Panc1 (cell line): Measurements from ENCODE around the gene S1PR2. TPM values are rescaled to one million over a fixed set of nuclear protein-coding genes. Genes with fewer than 3 reads are reported as not detected.
A peak's percentile ranks its signal among the peaks of the same experiment; 100 is the strongest.

Experiments used
- ATAC-seq: fragments of 200-7000 bp; cut with Tn5 transposase; 2 replicates; pipeline ENCODE4 v1.9.1; 2020; ENCODE audit warnings: mild to moderate bottlenecking, moderate library complexity
- BruUV-seq: library from RNA; stranded (reverse); fragments of 400-500 nt; replicated peaks from 2 replicates; lab custom pipeline; 2021; lab: Mats Ljungman, UMichigan
- CTCF ChIA-PET: fragments of 300-600 bp; sonication (Branson Sonifier 250); formaldehyde crosslinking; loops from one replicate; lab custom pipeline; 2022; ENCODE audit warnings: antibody characterized with exemption; lab: Charles Lee
- POLR2A ChIA-PET: fragments of 300-600 bp; sonication (Branson Sonifier 250); formaldehyde crosslinking; loops from one replicate; lab custom pipeline; 2022; ENCODE audit warnings: antibody characterized with exemption; lab: Charles Lee
- DNase-seq: peaks from one replicate; pipeline ENCODE4 v3.0.0-alpha.2; 2010; ENCODE audit warnings: low read depth, low spot score
- H3K27ac ChIP-seq: 2 replicates; pipeline ENCODE4 v1.5.1; 2011; ENCODE audit warnings: mild to moderate bottlenecking, low read length, inconsistent platforms
- H3K27me3 ChIP-seq: fragments of 200-500 bp; sonication (Bioruptor generic); 2 replicates; pipeline ENCODE4 v1.6.0; 2014; ENCODE audit warnings: low read length, inconsistent platforms; ENCODE audit not compliant: control insufficient read depth, insufficient read depth
- H3K36me3 ChIP-seq: fragments of 200-500 bp; sonication (Bioruptor generic); 2 replicates; pipeline ENCODE4 v1.5.1; 2014; ENCODE audit warnings: inconsistent platforms, mild to moderate bottlenecking, low read length, moderate library complexity; ENCODE audit not compliant: control insufficient read depth, insufficient read depth
- H3K4me1 ChIP-seq: 2 replicates; pipeline ENCODE4 v1.5.1; 2011; ENCODE audit warnings: inconsistent platforms, mild to moderate bottlenecking, low read length, moderate library complexity; ENCODE audit not compliant: control insufficient read depth, insufficient read depth
- H3K4me3 ChIP-seq, 2 experiments: 2 replicates each; pipeline ENCODE4 v1.5.1; 2011 to 2012; ENCODE audit warnings: low read depth in 2 of 2, low read length in 2 of 2, mild to moderate bottlenecking in 2 of 2, inconsistent platforms in 1 of 2, moderate library complexity in 1 of 2
- H3K9me3 ChIP-seq: fragments of 200-500 bp; sonication (Bioruptor generic); 2 replicates; pipeline ENCODE4 v1.5.1; 2014; ENCODE audit warnings: low read depth, mild to moderate bottlenecking, inconsistent platforms, low read length, moderate library complexity; ENCODE audit not compliant: control insufficient read depth, insufficient read depth
- POLR2AphosphoS5 ChIP-seq: IDR thresholded peaks from 2 replicates; pipeline ENCODE4 v1.6.1; 2012; ENCODE audit warnings: mild to moderate bottlenecking, low read depth, low read length, moderate library complexity
- REST ChIP-seq, 2 experiments: IDR thresholded peaks; 2 replicates each; pipeline ENCODE4 v1.6.1; 2011 to 2012; ENCODE audit warnings: low read depth in 2 of 2, control low read depth in 1 of 2, low read length in 1 of 2, mild to moderate bottlenecking in 1 of 2, moderate library complexity in 1 of 2; ENCODE audit not compliant: insufficient read depth in 1 of 2
- SIN3A ChIP-seq: IDR thresholded peaks from 2 replicates; pipeline ENCODE4 v1.6.1; 2012; ENCODE audit warnings: low read depth, mild to moderate bottlenecking, low read length, moderate library complexity, borderline replicate concordance; ENCODE audit not compliant: insufficient read depth
- TCF7L2 ChIP-seq: IDR thresholded peaks from 2 replicates; pipeline ENCODE4 v1.6.1; 2011; ENCODE audit warnings: mild to moderate bottlenecking, low read depth, low read length, inconsistent platforms
- in situ Hi-C: cut with HindIII; loops from 2 replicates; pipeline ENCODE4 v1.10.0; 2016; ENCODE audit warnings: low sequenced_read_pairs, low pct_unique_long_range_greater_than_20kb
- intact Hi-C: fragments of 100-400 bp; cut with micrococcal nuclease; formaldehyde crosslinking; loops from one replicate; pipeline ENCODE4 v1.10.0; 2022; ENCODE audit not compliant: unreplicated experiment
- total RNA-seq: library from RNA; stranded (reverse); gene quantifications from one replicate; pipeline ENCODE4 v1.2.1, GENCODE V29; 2021; ENCODE audit not compliant: unreplicated experiment
- TF ChIP-seq, protein P1 (sequence below): fragments of 450-650 bp; IDR thresholded peaks from 2 replicates; pipeline ENCODE4 v1.5.1; 2017; ENCODE audit warnings: mild to moderate bottlenecking

S1PR2 gene
- total RNA-seq, 1 experiment from 2014 or later: 2.9 TPM

DNA sequence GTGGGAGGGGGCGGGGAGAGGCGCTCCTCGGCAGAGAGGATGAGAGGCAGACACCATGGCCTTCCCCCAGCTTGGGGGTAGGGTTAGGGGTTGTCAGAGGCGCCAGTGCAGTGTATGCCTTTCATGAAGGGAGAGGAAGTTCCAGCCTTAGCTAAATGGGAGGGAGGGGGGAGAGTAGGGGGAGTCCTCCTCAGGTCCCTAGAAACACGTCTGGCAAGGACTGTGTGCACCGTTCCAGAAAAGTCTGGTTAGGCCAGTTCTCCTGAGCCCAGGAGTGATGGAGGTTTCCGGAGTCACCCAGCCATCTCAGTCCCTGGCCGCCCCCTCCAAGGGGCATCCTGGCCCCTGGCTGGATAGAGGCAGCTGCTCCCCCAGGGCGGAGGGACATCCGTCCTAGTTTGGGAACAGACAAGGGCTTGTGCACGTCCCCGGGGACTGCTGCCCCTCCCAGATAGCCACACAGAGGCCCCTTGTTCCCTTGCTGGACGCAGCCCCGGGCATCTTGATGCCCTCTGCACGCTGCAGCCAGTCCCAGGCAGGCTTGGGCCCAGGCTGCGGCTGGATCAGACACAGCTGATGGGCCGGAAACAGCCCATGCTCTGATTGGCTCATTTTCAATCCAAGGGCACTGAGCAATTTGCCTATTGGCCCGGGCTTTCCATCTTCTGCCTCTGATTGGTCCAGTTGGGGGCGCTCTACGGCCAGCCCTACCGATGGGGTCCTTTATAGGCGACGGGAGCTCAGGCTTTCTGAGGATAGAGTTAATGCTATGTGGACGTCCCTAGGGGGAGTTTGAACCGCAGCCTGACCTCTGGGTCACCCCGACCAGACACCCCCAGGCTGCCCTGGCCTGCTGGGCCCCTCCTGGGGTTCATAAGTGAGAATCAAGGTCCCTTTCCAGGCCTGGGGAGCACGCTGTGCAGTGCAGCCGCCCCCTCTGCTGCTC, 3.8 kb downstream of the S1PR2 start:
- Histone ChIP-seq H3K36me3 (no peaks in the 10 kb centered on the region), H3K27me3 (no peaks in the 10 kb centered on the region), H3K9me3 (no peaks in the 10 kb centered on the region), H3K4me1 (no peaks in the 10 kb centered on the region), H3K4me3 (no peak overlapping the region), H3K27ac (no peak overlapping the region)
- DNase-seq: no peak
- ChIA-PET POLR2A (no interaction called here), CTCF (interaction anchor here (0.6 kb wide), 1 partner anchor 53 kb away, joined by 5 read pairs; no protein-coding TSS in a partner anchor)
- TF ChIP-seq TCF7L2: no peak
- TF ChIP-seq REST (IDR thresholded peaks at IDR 0.05; ENCODE audit: insufficient read depth in 1 of 2, low read depth in 2 of 2, low read length in 1 of 2): no peak
- no peak for TF ChIP-seq SIN3A
- TF ChIP-seq, protein P1, sequence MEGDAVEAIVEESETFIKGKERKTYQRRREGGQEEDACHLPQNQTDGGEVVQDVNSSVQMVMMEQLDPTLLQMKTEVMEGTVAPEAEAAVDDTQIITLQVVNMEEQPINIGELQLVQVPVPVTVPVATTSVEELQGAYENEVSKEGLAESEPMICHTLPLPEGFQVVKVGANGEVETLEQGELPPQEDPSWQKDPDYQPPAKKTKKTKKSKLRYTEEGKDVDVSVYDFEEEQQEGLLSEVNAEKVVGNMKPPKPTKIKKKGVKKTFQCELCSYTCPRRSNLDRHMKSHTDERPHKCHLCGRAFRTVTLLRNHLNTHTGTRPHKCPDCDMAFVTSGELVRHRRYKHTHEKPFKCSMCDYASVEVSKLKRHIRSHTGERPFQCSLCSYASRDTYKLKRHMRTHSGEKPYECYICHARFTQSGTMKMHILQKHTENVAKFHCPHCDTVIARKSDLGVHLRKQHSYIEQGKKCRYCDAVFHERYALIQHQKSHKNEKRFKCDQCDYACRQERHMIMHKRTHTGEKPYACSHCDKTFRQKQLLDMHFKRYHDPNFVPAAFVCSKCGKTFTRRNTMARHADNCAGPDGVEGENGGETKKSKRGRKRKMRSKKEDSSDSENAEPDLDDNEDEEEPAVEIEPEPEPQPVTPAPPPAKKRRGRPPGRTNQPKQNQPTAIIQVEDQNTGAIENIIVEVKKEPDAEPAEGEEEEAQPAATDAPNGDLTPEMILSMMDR: peak; percentile 38
- in situ Hi-C loops: no loop called here
- no TSS peak for BruUV-seq
- ATAC-seq: no peak
- intact Hi-C loops: no loop called here

DNA sequence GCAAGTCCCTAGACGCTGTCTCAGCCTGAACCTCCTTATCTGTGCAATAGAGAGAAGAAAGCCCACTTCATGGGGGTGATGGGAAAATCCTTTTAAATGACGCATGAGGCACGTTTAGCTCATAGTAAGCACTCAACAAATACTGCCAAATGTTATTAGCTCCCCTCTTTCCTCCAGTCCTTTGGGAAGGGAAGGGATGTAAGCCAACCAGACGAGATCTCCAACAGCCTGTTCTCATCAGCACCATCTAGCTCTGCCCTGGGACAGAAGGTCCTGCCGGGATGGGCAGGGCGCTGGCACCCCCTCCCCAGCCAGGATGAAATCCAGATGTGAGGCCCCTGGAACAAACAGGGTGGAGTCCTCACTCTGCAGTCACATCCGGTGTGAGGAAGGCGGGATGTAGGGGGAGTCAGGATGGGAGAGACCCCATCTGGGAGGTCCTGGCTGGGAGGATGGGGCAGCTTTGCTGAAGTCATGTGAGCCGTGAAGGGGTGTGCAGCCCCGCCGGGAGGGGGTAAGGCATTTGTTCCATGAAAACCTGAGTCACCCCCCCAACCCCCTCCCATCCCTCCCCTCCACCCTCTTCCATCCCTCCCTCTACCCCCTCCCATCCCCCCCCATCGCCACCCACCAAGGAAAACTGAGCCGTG, 4.6 kb downstream of the S1PR2 start:
- CTCF ChIA-PET: interaction anchor here (0.5 to 0.6 kb wide), 2 partner anchors 15 to 52 kb away, joined by 4 to 5 read pairs; no protein-coding TSS in a partner anchor
- Histone ChIP-seq H3K9me3 (no peaks in the 10 kb centered on the region), H3K36me3 (no peaks in the 10 kb centered on the region), H3K4me3 (no peak overlapping the region), H3K27me3 (no peaks in the 10 kb centered on the region), H3K4me1 (no peaks in the 10 kb centered on the region), H3K27ac (no peak overlapping the region)
- BruUV-seq: no TSS peak
- ATAC-seq (no peak), DNase-seq (no peak)
- POLR2A ChIA-PET: no interaction called here
- TF ChIP-seq TCF7L2: no peak
- TF ChIP-seq, protein P1: no peak
- TF ChIP-seq SIN3A: no peak
- no peak for TF ChIP-seq POLR2AphosphoS5
- TF ChIP-seq REST (IDR thresholded peaks at IDR 0.05; ENCODE audit: insufficient read depth in 1 of 2, low read depth in 2 of 2, low read length in 1 of 2): no peak
- intact Hi-C loops: no loop called here
- in situ Hi-C loops: no loop called here
